Tibial artery (tissue), 4 donors: ENCODE results near the gene COPS7A.
"Not testable (repeated sequence)": the region's sequence is repeated elsewhere in the genome, so short reads cannot be mapped to it uniquely, and the experiment has no call there.

ENCODE experiments used
- DNase-seq, 2 donors: peaks; one replicate each; pipeline ENCODE4 v3.0.0-alpha.2; 2019
- H3K27ac ChIP-seq, 2 donors: fragments of 200-600 bp; sonication (generic) in 1 of 2; 1 replicate in 1 of 2; 2 replicates in 1 of 2; pipeline ENCODE4 v1.5.1; 2018 to 2019; ENCODE audit warnings: mild to moderate bottlenecking in 1 of 2
- H3K27me3 ChIP-seq, 2 donors: fragments of 200-600 bp; sonication (generic) in 1 of 2; one replicate each; pipeline versions ENCODE4 v1.5.1 to v1.6.0; 2016 to 2019
- H3K36me3 ChIP-seq, 3 donors: fragments of 200-600 bp; sonication (generic) in 2 of 3; one replicate each; pipeline ENCODE4 v1.5.1; 2016 to 2019; ENCODE audit warnings: mild to moderate bottlenecking in 2 of 3
- H3K4me1 ChIP-seq, 4 donors: fragments of 200-600 bp; sonication (generic) in 2 of 4; 1 replicate in 3 of 4; 2 replicates in 1 of 4; pipeline ENCODE4 v1.5.1; 2016 to 2019
- H3K4me3 ChIP-seq, 2 donors: fragments of 200-600 bp; sonication (generic) in 1 of 2; 1 replicate in 1 of 2; 2 replicates in 1 of 2; pipeline ENCODE4 v1.5.1; 2018 to 2019; ENCODE audit warnings: mild to moderate bottlenecking in 2 of 2
- H3K9me3 ChIP-seq, 3 donors: fragments of 200-600 bp; sonication (generic) in 1 of 3; one replicate each; pipeline ENCODE4 v1.5.1; 2016 to 2019
- intact Hi-C: fragments of 100-400 bp; cut with DNase I; formaldehyde crosslinking; loops from one replicate; pipeline ENCODE4 v1.15.0; 2023; ENCODE audit warnings: low total_unique reads
- TF ChIP-seq, protein P1 (sequence below), 2 experiments: fragments of 200-600 bp in 1 of 2; fragments of 450-650 bp in 1 of 2; IDR thresholded peaks; one replicate each; pipeline ENCODE4 v1.5.1; 2017 to 2019; ENCODE audit warnings: antibody characterized with exemption in 2 of 2, mild to moderate bottlenecking in 1 of 2, moderate library complexity in 1 of 2

Gene COPS7A

DNA sequence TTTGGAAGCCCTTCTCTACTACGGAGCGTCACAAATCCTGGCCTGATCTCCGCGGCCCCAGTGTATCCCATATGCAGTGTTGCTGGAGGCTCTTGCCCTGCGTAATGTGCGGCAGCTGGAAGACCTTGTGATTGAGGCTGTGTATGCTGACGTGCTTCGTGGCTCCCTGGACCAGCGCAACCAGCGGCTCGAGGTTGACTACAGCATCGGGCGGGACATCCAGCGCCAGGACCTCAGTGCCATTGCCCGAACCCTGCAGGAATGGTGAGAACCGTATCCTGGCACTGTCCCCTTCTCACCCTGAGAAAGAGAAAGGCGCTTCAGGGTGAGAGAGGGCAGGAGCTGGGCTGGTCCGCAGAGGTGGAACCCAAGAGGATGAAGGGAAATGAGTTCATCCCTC lies 5.3 kb downstream of the COPS7A start:
- Histone ChIP-seq H3K36me3 (peaks cover 35 to 65% (median 49%) of the 10 kb centered on the region in 3 donors), H3K4me3 (no peak overlapping the region), H3K27me3 (no peaks in the 10 kb centered on the region), H3K27ac (no peak overlapping the region), H3K9me3 (no peaks in the 10 kb centered on the region), H3K4me1 (peaks cover 0 to 15% (median 10%) of the 10 kb centered on the region in 4 donors)
- TF ChIP-seq, protein P1, sequence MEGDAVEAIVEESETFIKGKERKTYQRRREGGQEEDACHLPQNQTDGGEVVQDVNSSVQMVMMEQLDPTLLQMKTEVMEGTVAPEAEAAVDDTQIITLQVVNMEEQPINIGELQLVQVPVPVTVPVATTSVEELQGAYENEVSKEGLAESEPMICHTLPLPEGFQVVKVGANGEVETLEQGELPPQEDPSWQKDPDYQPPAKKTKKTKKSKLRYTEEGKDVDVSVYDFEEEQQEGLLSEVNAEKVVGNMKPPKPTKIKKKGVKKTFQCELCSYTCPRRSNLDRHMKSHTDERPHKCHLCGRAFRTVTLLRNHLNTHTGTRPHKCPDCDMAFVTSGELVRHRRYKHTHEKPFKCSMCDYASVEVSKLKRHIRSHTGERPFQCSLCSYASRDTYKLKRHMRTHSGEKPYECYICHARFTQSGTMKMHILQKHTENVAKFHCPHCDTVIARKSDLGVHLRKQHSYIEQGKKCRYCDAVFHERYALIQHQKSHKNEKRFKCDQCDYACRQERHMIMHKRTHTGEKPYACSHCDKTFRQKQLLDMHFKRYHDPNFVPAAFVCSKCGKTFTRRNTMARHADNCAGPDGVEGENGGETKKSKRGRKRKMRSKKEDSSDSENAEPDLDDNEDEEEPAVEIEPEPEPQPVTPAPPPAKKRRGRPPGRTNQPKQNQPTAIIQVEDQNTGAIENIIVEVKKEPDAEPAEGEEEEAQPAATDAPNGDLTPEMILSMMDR (IDR thresholded peaks at IDR 0.05): no peak
- no peak for DNase-seq
- intact Hi-C loops: no loop called here

DNA sequence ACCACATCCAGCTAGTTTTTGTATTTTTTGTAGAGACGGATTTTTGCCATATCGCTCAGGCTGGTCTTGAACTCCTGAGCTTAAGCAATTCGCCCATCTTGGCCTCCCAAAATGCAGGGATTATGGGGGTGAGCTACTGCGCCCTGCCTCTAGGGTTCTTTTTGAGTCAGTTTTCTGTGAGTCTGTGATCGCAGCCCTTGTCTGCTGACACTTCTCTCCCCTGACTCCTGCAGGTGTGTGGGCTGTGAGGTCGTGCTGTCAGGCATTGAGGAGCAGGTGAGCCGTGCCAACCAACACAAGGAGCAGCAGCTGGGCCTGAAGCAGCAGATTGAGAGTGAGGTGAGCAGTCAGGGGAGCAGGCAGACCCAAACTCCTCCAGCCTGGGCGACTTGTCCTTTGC lies 6.3 kb downstream of the COPS7A start:
- intact Hi-C loops: no loop called here
- H3K36me3 ChIP-seq: peaks cover 35 to 72% (median 49%) of the 10 kb centered on the region in 3 donors
- no peak for DNase-seq

DNA sequence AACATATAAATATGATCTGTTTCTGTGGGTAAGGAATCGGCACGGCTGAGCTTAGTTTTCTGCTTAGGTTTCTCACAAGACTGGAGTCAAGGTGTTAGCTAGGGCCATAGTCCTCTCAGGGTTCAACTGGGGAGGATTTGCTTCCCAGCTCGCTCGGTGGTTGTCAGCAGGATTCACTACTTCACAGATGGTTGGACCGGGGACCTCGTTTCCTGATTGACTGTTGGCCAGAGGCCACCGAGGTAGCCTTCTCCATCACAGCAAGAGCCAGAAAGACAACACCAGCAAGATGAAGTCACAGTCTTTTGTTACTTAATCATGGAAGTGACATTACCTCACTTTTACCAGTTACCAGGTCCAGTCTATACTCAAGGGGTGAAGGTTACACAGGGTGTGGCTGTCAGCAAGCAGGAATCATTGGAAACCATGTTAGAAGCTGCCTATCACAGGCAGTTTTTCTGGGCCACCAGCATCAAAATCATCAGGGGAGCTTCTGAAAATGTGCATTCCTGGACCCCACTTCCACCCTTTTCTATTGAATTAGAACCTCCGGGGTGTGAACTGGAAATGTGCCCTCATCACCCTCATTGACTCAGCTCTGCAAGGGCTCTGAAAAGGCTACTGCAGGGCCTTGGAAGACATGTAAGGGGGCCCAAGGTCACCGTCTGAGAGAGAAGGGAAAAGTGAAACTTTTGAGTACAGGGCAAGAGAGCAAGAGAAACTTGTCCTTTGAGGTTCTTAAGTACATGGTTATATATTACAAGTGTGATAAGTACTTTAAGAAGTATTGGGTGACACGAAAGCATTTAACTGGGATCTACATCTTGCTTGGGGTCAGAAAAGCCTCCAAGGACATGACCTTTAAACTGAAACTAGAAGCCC lies 10.9 kb downstream of the COPS7A start:
- peaks cover 16 to 47% (median 30%) of the 10 kb centered on the region in 3 donors for H3K36me3 ChIP-seq
- H3K4me3 ChIP-seq: no peak overlapping the region
- peaks cover 0 to 6% (median 2%) of the 10 kb centered on the region in 4 donors for H3K4me1 ChIP-seq
- TF ChIP-seq, protein P1 (IDR thresholded peaks at IDR 0.05): no peak
- H3K27ac ChIP-seq: no peak overlapping the region
- intact Hi-C loops: no loop called here
- no peaks in the 10 kb centered on the region for H3K9me3 ChIP-seq
- H3K27me3 ChIP-seq: no peaks in the 10 kb centered on the region
- DNase-seq: no peak

More for the DNA sequence above, 6.3 kb downstream of the COPS7A start:
- Histone ChIP-seq H3K4me1 (peaks cover 0 to 6% (median 2%) of the 10 kb centered on the region in 4 donors), H3K27me3 (no peaks in the 10 kb centered on the region), H3K9me3 (no peaks in the 10 kb centered on the region), H3K4me3 (no peak overlapping the region), H3K27ac (no peak overlapping the region)
- TF ChIP-seq, protein P1 (IDR thresholded peaks at IDR 0.05): no peak

DNA sequence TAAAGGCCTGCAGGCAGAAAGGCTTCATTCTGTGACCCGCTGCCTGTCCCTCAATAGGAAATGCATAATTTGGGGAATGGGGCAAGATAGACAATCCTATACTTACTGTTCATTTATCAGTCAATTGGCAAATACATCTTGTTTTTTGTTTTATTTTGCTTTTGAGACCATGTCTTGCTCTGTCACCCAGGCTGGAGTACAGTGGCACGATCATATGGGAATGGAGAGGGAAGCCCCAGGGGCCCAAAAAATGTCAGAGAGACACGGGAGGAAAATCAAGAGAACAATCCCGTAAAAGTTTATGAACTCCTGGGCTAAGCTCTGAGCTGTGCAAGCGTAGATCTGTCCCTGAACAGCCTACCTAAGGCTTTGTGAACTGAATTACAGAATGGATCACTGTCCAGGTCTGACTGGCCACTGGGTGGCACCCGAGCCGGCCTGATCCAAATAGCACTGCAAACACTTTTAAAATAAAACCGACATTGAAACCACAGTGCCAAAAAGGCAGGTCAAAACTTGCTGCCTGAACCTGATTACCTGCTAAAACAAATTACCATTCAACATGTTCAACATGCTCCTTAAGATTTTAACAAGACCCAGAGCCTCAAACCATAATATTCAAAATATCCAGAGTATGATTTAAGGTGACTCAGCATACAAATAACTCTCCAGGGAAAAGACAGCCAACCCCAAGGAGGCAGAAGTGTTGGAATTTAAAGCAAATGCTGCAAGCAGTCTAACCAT lies 11.8 kb downstream of the COPS7A start:
- H3K4me3 ChIP-seq: no peak overlapping the region
- no peaks in the 10 kb centered on the region for H3K27me3 ChIP-seq
- no peak overlapping the region for H3K27ac ChIP-seq
- intact Hi-C loops: no loop called here
- peaks cover 0 to 6% (median 2%) of the 10 kb centered on the region in 4 donors for H3K4me1 ChIP-seq
- peak; percentile 58 to 76 for DNase-seq
- H3K9me3 ChIP-seq: no peaks in the 10 kb centered on the region
- TF ChIP-seq, protein P1 (IDR thresholded peaks at IDR 0.05): peak; percentile 60 to 72
- H3K36me3 ChIP-seq: peaks cover 8 to 39% (median 22%) of the 10 kb centered on the region in 3 donors

DNA sequence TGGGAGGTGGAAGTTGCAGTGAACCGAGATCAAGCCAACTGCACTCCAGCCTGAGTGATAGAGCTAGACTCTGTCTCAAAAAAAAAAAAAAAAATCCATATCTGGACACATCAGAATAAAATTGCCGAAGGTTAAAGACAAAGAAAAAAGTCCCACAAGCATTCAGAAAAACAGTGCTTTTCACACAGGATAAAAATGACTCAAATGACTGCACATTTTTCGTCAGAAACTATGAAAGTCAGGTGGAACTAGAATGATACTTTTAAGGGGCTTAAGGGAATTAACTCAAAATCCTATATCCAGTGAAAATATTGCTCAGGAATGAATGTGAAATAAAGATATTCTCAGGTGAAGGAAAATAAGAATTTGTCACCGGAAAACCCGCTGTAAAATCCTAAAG lies 12.9 kb downstream of the COPS7A start:
- intact Hi-C loops: no loop called here

DNA sequence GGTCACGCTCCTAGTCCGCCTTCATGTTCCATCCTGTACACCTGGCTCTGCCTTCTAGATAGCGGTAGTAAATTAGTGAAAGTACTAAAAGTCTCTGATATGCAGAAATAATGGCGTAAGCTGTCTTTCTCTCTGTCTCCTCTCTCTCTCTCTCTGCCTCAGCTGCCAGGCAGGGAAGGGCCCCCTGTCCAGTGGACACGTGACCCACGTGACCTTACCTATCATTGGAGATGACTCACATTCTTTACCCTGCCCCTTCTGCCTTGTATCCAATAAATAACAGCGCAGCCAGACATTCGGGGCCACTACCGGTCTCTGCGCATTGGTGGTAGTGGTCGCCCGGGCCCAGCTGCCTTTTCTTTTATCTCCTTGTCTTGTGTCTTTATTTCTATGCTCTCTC lies 18.2 kb downstream of the COPS7A start:
- H3K27me3 ChIP-seq, DNase-seq, intact Hi-C loops, H3K9me3 ChIP-seq, H3K4me1 ChIP-seq, H3K27ac ChIP-seq, H3K4me3 ChIP-seq: not testable (repeated sequence)
- H3K36me3 ChIP-seq: peaks cover 2 to 18% (median 3%) of the 10 kb centered on the region in 3 donors

More for the DNA sequence above, 12.9 kb downstream of the COPS7A start:
- peaks cover 0 to 27% (median 10%) of the 10 kb centered on the region in 3 donors for H3K36me3 ChIP-seq
- no peak for DNase-seq
- H3K27ac ChIP-seq: no peak overlapping the region
- H3K9me3 ChIP-seq: no peaks in the 10 kb centered on the region
- no peaks in the 10 kb centered on the region for H3K27me3 ChIP-seq
- peaks cover 0 to 6% (median 2%) of the 10 kb centered on the region in 4 donors for H3K4me1 ChIP-seq
- no peak overlapping the region for H3K4me3 ChIP-seq
- TF ChIP-seq, protein P1 (IDR thresholded peaks at IDR 0.05): no peak
